Measurements from ENCODE around the gene TPCN2. TPM values are rescaled to one million over a fixed set of nuclear protein-coding genes. Genes with fewer than 3 reads are reported as not detected.
A peak's percentile ranks its signal among the peaks of the same experiment; 100 is the strongest.

TPCN2 gene
- total and polyA plus RNA-seq, 3 experiments from 2014 or later, result 4.0 to 12.9 (median 12.3) TPM

GRCh38 chr11:69084371-69084770 lies 35.6 kb downstream of the TPCN2 start:
- H3K27me3 ChIP-seq (ENCODE audit: insufficient read depth, low read length, poor library complexity, severe bottlenecking), result no peaks in the 10 kb centered on the region
- H3K4me3 ChIP-seq (ENCODE audit: low read length), result no peak overlapping the region
- peaks cover 3 to 48% (median 3%) of the 10 kb centered on the region in 3 donors for H3K36me3 Mint-ChIP-seq
- H3K27ac Mint-ChIP-seq, result no peak overlapping the region
- peaks cover 15% of the 10 kb centered on the region for H3K4me1 ChIP-seq (ENCODE audit: insufficient read depth, low read length)
- H3K36me3 ChIP-seq (ENCODE audit: insufficient read depth, low read length), result no peaks in the 10 kb centered on the region
- ChIA-PET CTCF (no interaction called here), POLR2A (no interaction called here)
- H3K9me3 Mint-ChIP-seq, result no peaks in the 10 kb centered on the region
- no peaks in the 10 kb centered on the region for H3K9me3 ChIP-seq (ENCODE audit: low read length)
- H3K4me1 Mint-ChIP-seq, result peaks cover 15 to 18% (median 16%) of the 10 kb centered on the region in 3 donors
- DNase-seq, result no peak
- no peaks in the 10 kb centered on the region for H3K27me3 Mint-ChIP-seq
- H3K27ac ChIP-seq (ENCODE audit: low read depth, low read length), result no peak overlapping the region
- no peak overlapping the region for H3K4me3 Mint-ChIP-seq

GRCh38 chr11:69085490-69086095 lies 36.9 kb downstream of the TPCN2 start:
- peaks cover 5 to 12% (median 7%) of the 10 kb centered on the region in 3 donors for H3K4me1 Mint-ChIP-seq
- Histone ChIP-seq H3K9me3 (ENCODE audit: low read length) (no peaks in the 10 kb centered on the region), H3K27ac (ENCODE audit: low read depth, low read length) (no peak overlapping the region), H3K36me3 (ENCODE audit: insufficient read depth, low read length) (no peaks in the 10 kb centered on the region), H3K4me1 (ENCODE audit: insufficient read depth, low read length) (peaks cover 2% of the 10 kb centered on the region), H3K27me3 (ENCODE audit: insufficient read depth, low read length, poor library complexity, severe bottlenecking) (no peaks in the 10 kb centered on the region), H3K4me3 (ENCODE audit: low read length) (no peak overlapping the region)
- no peak overlapping the region for H3K27ac Mint-ChIP-seq
- H3K36me3 Mint-ChIP-seq, result peaks cover 3 to 54% (median 7%) of the 10 kb centered on the region in 3 donors
- ChIA-PET CTCF (no interaction called here), POLR2A (no interaction called here)
- no peak overlapping the region for H3K4me3 Mint-ChIP-seq
- no peaks in the 10 kb centered on the region for H3K9me3 Mint-ChIP-seq
- H3K27me3 Mint-ChIP-seq, result no peaks in the 10 kb centered on the region
- DNase-seq, result no peak

GRCh38 chr11:69086152-69087132 lies 37.7 kb downstream of the TPCN2 start:
- no peaks in the 10 kb centered on the region for H3K27me3 ChIP-seq (ENCODE audit: insufficient read depth, low read length, poor library complexity, severe bottlenecking)
- no peak overlapping the region for H3K27ac ChIP-seq (ENCODE audit: low read depth, low read length)
- H3K4me3 ChIP-seq (ENCODE audit: low read length), result no peak overlapping the region
- H3K36me3 Mint-ChIP-seq, result peaks cover 3 to 52% (median 7%) of the 10 kb centered on the region in 3 donors
- H3K9me3 ChIP-seq (ENCODE audit: low read length), result no peaks in the 10 kb centered on the region
- DNase-seq, result no peak
- ChIA-PET POLR2A (no interaction called here), CTCF (no interaction called here)
- peaks cover 2 to 10% (median 5%) of the 10 kb centered on the region in 3 donors for H3K4me1 Mint-ChIP-seq
- peak overlapping the region in 2 of 8 donors; percentile 63 to 68 for H3K27ac Mint-ChIP-seq
- no peaks in the 10 kb centered on the region for H3K9me3 Mint-ChIP-seq
- no peaks in the 10 kb centered on the region for H3K4me1 ChIP-seq (ENCODE audit: insufficient read depth, low read length)
- no peaks in the 10 kb centered on the region for H3K36me3 ChIP-seq (ENCODE audit: insufficient read depth, low read length)
- H3K4me3 Mint-ChIP-seq, result no peak overlapping the region
- no peaks in the 10 kb centered on the region for H3K27me3 Mint-ChIP-seq

GRCh38 chr11:69087133-69087524 lies 38.4 kb downstream of the TPCN2 start:
- Histone ChIP-seq H3K27me3 (ENCODE audit: insufficient read depth, low read length, poor library complexity, severe bottlenecking) (no peaks in the 10 kb centered on the region), H3K36me3 (ENCODE audit: insufficient read depth, low read length) (no peaks in the 10 kb centered on the region), H3K4me3 (ENCODE audit: low read length) (no peak overlapping the region), H3K9me3 (ENCODE audit: low read length) (no peaks in the 10 kb centered on the region), H3K4me1 (ENCODE audit: insufficient read depth, low read length) (no peaks in the 10 kb centered on the region), H3K27ac (ENCODE audit: low read depth, low read length) (no peak overlapping the region)
- Mint-ChIP-seq H3K27ac (no peak overlapping the region), H3K4me1 (peaks cover 2 to 7% (median 3%) of the 10 kb centered on the region in 3 donors), H3K4me3 (no peak overlapping the region), H3K36me3 (peaks cover under 1 to 48% (median 5%) of the 10 kb centered on the region in 3 donors), H3K27me3 (no peaks in the 10 kb centered on the region), H3K9me3 (no peaks in the 10 kb centered on the region)
- DNase-seq, result no peak
- ChIA-PET POLR2A (no interaction called here), CTCF (no interaction called here)

- Mint-ChIP-seq H3K4me3 (no peak overlapping the region), H3K36me3 (peaks cover 0 to 46% (median 6%) of the 10 kb centered on the region in 3 donors), H3K27ac (no peak overlapping the region), H3K27me3 (no peaks in the 10 kb centered on the region), H3K9me3 (no peaks in the 10 kb centered on the region), H3K4me1 (peaks cover 2 to 5% (median 3%) of the 10 kb centered on the region in 3 donors)
- Histone ChIP-seq H3K27me3 (ENCODE audit: insufficient read depth, low read length, poor library complexity, severe bottlenecking) (no peaks in the 10 kb centered on the region), H3K9me3 (ENCODE audit: low read length) (no peaks in the 10 kb centered on the region), H3K4me1 (ENCODE audit: insufficient read depth, low read length) (no peaks in the 10 kb centered on the region), H3K4me3 (ENCODE audit: low read length) (no peak overlapping the region), H3K36me3 (ENCODE audit: insufficient read depth, low read length) (no peaks in the 10 kb centered on the region), H3K27ac (ENCODE audit: low read depth, low read length) (no peak overlapping the region)
- ChIA-PET CTCF (no interaction called here), POLR2A (no interaction called here)
- DNase-seq, result no peak
Measured at GRCh38 chr11:69087811-69088210, 39.1 kb downstream of the TPCN2 start.

GRCh38 chr11:69088676-69089146 lies 40.0 kb downstream of the TPCN2 start:
- Histone ChIP-seq H3K27me3 (ENCODE audit: insufficient read depth, low read length, poor library complexity, severe bottlenecking) (no peaks in the 10 kb centered on the region), H3K4me1 (ENCODE audit: insufficient read depth, low read length) (no peaks in the 10 kb centered on the region), H3K36me3 (ENCODE audit: insufficient read depth, low read length) (no peaks in the 10 kb centered on the region), H3K4me3 (ENCODE audit: low read length) (no peak overlapping the region), H3K27ac (ENCODE audit: low read depth, low read length) (no peak overlapping the region), H3K9me3 (ENCODE audit: low read length) (no peaks in the 10 kb centered on the region)
- ChIA-PET POLR2A (no interaction called here), CTCF (interaction anchor here (0.9 kb wide), 1 partner anchor 8 kb away, joined by 3 read pairs; no protein-coding TSS in a partner anchor)
- H3K36me3 Mint-ChIP-seq, result peaks cover 0 to 41% (median 6%) of the 10 kb centered on the region in 3 donors
- peak overlapping the region in 1 of 8 donors; percentile 46 for H3K27ac Mint-ChIP-seq
- H3K27me3 Mint-ChIP-seq, result no peaks in the 10 kb centered on the region
- peak; percentile 25 to 60 (median 26) for DNase-seq
- no peak overlapping the region for H3K4me3 Mint-ChIP-seq
- H3K4me1 Mint-ChIP-seq, result peaks cover 2 to 5% (median 3%) of the 10 kb centered on the region in 3 donors
- H3K9me3 Mint-ChIP-seq, result no peaks in the 10 kb centered on the region

GRCh38 chr11:69089258-69089657 lies 40.5 kb downstream of the TPCN2 start:
- H3K4me3 Mint-ChIP-seq, result no peak overlapping the region
- ChIA-PET CTCF (interaction anchor here (0.9 to 1.1 kb wide), 2 partner anchors 9 to 12 kb away, joined by 3 read pairs; no protein-coding TSS in a partner anchor), POLR2A (no interaction called here)
- no peaks in the 10 kb centered on the region for H3K9me3 Mint-ChIP-seq
- H3K27ac Mint-ChIP-seq, result peak overlapping the region in 1 of 8 donors; percentile 83
- peaks cover 2 to 5% (median 3%) of the 10 kb centered on the region in 3 donors for H3K4me1 Mint-ChIP-seq
- no peak overlapping the region for H3K4me3 ChIP-seq (ENCODE audit: low read length)
- no peaks in the 10 kb centered on the region for H3K4me1 ChIP-seq (ENCODE audit: insufficient read depth, low read length)
- no peak for DNase-seq
- no peaks in the 10 kb centered on the region for H3K36me3 ChIP-seq (ENCODE audit: insufficient read depth, low read length)
- H3K36me3 Mint-ChIP-seq, result peaks cover 0 to 38% (median 6%) of the 10 kb centered on the region in 3 donors
- H3K9me3 ChIP-seq (ENCODE audit: low read length), result no peaks in the 10 kb centered on the region
- H3K27ac ChIP-seq (ENCODE audit: low read depth, low read length), result no peak overlapping the region
- H3K27me3 Mint-ChIP-seq, result no peaks in the 10 kb centered on the region
- no peaks in the 10 kb centered on the region for H3K27me3 ChIP-seq (ENCODE audit: insufficient read depth, low read length, poor library complexity, severe bottlenecking)

GRCh38 chr11:69091638-69092165 lies 43.0 kb downstream of the TPCN2 start:
- no peaks in the 10 kb centered on the region for H3K27me3 ChIP-seq (ENCODE audit: insufficient read depth, low read length, poor library complexity, severe bottlenecking)
- no peak for DNase-seq
- peaks cover 0 to 5% (median 2%) of the 10 kb centered on the region in 3 donors for H3K4me1 Mint-ChIP-seq
- no peaks in the 10 kb centered on the region for H3K9me3 Mint-ChIP-seq
- no peaks in the 10 kb centered on the region for H3K36me3 ChIP-seq (ENCODE audit: insufficient read depth, low read length)
- ChIA-PET POLR2A (no interaction called here), CTCF (no interaction called here)
- no peaks in the 10 kb centered on the region for H3K4me1 ChIP-seq (ENCODE audit: insufficient read depth, low read length)
- no peak overlapping the region for H3K4me3 ChIP-seq (ENCODE audit: low read length)
- no peaks in the 10 kb centered on the region for H3K27me3 Mint-ChIP-seq
- H3K27ac ChIP-seq (ENCODE audit: low read depth, low read length), result no peak overlapping the region
- peaks cover 0 to 31% (median 8%) of the 10 kb centered on the region in 3 donors for H3K36me3 Mint-ChIP-seq
- no peak overlapping the region for H3K4me3 Mint-ChIP-seq
- no peaks in the 10 kb centered on the region for H3K9me3 ChIP-seq (ENCODE audit: low read length)
- peak overlapping the region in 1 of 8 donors; percentile 79 for H3K27ac Mint-ChIP-seq
